Panc1 (cell line): ENCODE measurements around the gene RIPK1.

Experiments used
- POLR2AphosphoS5 ChIP-seq: IDR thresholded peaks from 2 replicates; pipeline ENCODE4 v1.6.1; 2012; ENCODE audit warnings: mild to moderate bottlenecking, low read depth, low read length, moderate library complexity
- TCF7L2 ChIP-seq: IDR thresholded peaks from 2 replicates; pipeline ENCODE4 v1.6.1; 2011; ENCODE audit warnings: mild to moderate bottlenecking, low read depth, low read length, inconsistent platforms
- TF ChIP-seq, protein P1 (sequence below): fragments of 450-650 bp; IDR thresholded peaks from 2 replicates; pipeline ENCODE4 v1.5.1; 2017; ENCODE audit warnings: mild to moderate bottlenecking
- TF ChIP-seq, protein P2 (sequence below), 2 experiments: IDR thresholded peaks; 2 replicates each; pipeline ENCODE4 v1.6.1; 2011 to 2012; ENCODE audit warnings: low read depth in 2 of 2, control low read depth in 1 of 2, low read length in 1 of 2, mild to moderate bottlenecking in 1 of 2, moderate library complexity in 1 of 2; ENCODE audit not compliant: insufficient read depth in 1 of 2

DNA sequence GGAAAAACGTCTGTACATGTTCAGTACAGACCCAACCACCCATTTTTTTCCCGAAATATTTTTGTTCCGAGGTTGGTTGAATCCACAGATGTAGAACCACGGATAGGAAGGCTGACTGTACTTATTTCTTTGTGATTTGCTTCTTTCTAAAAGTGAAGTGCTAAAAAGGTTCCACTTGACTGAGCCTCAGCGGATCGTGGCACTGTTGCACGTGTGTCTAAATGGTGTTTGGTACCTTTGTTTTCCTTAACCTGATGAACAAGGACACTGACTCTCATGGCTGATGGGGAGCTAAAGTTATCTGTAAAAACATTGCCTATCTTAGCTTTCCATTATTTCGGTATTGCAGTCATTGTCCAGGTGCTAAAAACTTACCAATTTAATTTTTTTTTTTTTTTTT lies 56.4 kb downstream of the RIPK1 start:
- TF ChIP-seq, protein P1, sequence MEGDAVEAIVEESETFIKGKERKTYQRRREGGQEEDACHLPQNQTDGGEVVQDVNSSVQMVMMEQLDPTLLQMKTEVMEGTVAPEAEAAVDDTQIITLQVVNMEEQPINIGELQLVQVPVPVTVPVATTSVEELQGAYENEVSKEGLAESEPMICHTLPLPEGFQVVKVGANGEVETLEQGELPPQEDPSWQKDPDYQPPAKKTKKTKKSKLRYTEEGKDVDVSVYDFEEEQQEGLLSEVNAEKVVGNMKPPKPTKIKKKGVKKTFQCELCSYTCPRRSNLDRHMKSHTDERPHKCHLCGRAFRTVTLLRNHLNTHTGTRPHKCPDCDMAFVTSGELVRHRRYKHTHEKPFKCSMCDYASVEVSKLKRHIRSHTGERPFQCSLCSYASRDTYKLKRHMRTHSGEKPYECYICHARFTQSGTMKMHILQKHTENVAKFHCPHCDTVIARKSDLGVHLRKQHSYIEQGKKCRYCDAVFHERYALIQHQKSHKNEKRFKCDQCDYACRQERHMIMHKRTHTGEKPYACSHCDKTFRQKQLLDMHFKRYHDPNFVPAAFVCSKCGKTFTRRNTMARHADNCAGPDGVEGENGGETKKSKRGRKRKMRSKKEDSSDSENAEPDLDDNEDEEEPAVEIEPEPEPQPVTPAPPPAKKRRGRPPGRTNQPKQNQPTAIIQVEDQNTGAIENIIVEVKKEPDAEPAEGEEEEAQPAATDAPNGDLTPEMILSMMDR: no peak
- TF ChIP-seq POLR2AphosphoS5: no peak
- TF ChIP-seq TCF7L2: no peak
- TF ChIP-seq, protein P2, sequence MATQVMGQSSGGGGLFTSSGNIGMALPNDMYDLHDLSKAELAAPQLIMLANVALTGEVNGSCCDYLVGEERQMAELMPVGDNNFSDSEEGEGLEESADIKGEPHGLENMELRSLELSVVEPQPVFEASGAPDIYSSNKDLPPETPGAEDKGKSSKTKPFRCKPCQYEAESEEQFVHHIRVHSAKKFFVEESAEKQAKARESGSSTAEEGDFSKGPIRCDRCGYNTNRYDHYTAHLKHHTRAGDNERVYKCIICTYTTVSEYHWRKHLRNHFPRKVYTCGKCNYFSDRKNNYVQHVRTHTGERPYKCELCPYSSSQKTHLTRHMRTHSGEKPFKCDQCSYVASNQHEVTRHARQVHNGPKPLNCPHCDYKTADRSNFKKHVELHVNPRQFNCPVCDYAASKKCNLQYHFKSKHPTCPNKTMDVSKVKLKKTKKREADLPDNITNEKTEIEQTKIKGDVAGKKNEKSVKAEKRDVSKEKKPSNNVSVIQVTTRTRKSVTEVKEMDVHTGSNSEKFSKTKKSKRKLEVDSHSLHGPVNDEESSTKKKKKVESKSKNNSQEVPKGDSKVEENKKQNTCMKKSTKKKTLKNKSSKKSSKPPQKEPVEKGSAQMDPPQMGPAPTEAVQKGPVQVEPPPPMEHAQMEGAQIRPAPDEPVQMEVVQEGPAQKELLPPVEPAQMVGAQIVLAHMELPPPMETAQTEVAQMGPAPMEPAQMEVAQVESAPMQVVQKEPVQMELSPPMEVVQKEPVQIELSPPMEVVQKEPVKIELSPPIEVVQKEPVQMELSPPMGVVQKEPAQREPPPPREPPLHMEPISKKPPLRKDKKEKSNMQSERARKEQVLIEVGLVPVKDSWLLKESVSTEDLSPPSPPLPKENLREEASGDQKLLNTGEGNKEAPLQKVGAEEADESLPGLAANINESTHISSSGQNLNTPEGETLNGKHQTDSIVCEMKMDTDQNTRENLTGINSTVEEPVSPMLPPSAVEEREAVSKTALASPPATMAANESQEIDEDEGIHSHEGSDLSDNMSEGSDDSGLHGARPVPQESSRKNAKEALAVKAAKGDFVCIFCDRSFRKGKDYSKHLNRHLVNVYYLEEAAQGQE (IDR thresholded peaks at IDR 0.05; ENCODE audit: insufficient read depth in 1 of 2, low read depth in 2 of 2, low read length in 1 of 2): no peak
